ENCODE results near the gene NCAM1.

NCAM1 gene

DNA sequence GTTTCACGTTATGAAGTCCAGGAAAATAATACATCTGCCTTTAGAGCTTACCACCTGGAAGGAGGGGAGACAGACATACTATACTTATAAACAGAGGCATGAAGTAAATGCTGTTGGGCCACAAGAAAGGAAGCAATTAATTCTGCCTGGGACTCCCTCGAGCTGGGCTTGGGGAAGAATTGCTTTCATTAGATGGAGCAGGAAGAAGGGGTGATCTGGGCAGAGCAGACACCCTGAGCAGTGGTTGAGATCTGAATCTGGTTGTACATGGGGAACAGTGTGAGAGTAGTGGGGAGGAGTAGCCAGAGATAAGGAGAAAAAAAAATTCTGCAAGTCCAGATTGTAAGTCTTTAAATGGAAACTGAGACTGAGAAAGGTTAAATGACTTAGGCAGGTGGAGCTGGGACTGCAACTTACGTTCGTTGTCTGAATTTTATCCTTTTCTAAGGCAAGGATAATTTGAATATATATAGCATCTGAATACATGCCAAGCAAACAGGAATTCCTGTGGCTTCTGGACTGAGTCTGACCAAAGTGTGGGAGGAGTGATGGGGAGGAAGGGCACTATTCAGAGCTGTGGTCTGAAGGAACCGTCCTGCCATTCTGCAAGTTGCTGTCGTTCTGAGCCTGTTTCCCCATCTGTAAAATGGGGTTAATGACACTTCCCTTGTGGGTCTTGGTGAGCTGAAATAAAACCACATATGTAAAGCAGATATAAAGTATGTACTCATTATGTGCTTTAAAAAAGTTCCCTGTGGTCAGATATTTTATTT lies 7.9 kb downstream of the NCAM1 start:
- no peak for DNase-seq

DNA sequence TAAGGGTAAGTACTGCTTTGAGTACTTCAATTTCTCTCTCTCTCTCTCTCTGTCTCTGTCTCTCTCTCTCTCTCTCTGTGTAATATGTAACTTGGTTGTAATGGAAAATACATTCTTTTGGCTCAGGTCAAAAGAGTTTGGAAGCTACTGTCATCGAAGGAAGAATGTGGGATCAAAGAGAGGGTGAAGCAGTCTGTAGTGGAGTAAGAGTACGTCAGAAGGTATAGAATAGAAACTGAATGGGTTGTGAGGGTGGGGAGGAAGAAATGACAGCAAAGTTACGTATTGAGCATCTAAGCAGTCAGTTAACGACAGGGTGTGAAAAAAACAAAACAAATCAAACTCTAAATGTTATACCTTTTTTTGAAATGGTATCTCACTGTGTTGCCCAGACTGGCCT lies 10.0 kb downstream of the NCAM1 start:
- DNase-seq: no peak

DNA sequence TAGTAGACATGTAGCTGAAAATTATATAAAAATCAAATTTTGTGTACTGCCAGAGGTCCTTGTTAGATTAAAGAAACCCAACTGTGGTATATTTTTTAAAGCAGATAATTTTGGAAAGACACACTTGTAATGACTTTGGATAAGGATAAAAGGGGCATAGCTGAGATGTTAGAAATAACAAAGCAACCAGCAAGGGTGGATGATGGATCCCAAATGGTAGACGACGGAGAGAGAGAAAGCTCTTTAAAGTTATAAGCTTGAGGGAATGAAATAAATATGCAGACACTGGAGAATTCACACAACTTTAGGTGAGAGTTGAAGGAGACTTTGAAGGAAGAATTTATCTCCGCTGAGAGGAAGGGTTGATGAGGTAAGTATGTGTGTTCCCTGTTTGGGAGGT lies 10.6 kb downstream of the NCAM1 start:
- no peak for DNase-seq

DNA sequence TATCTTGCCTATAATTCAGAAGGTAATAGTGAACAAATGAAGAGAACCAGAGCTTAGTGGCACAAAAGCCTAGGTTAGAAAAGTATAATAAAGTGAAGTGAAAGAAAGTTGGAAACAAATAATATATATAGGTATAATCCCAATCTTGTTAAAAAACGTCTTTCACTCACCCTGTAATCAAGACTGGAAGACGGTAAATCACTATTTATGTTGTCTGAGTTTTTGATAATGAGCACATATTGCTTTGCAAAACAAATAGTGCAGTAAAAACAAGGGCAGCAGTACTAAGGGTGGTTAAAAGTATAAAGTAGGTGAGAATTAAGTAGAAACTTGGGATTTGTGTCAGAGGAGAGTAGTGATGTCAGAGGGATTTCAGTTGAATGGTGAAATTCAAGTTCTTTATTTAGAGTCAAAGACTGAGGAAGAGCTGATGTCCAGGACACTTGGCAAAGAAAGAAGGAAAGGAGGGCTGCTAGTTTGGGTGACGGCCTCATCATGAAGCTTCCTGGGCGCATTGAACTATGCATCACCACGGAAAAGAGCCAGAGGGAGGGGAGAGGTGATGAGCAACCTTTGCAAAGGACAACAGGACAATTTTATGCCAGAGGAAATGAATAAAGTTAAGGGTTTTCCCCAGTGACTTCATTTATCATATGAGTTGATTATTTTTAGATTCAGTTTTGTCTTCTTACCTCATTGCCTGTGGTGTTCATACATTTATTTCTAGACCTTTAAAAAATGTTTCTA lies 11.4 kb downstream of the NCAM1 start:
- no peak for DNase-seq

DNA sequence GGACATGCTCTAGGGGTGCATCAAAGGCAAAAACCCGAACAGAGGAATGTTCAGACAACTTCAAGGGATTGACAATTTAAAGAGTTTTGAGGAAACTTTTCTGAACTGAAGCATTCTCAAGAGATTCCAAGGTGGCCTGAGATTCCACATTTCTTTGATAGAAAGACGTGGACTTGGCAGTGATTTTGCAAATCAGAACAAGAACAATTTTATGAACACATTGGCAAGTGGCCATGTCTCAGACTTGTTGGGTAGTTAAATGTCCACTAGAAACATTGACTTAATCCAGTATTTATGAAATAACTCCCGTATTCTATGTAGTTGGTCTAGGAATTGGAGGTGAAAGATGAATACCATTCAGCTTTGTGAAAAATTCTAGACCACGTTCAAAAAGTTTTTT lies 13.8 kb downstream of the NCAM1 start:
- no peak for DNase-seq

DNA sequence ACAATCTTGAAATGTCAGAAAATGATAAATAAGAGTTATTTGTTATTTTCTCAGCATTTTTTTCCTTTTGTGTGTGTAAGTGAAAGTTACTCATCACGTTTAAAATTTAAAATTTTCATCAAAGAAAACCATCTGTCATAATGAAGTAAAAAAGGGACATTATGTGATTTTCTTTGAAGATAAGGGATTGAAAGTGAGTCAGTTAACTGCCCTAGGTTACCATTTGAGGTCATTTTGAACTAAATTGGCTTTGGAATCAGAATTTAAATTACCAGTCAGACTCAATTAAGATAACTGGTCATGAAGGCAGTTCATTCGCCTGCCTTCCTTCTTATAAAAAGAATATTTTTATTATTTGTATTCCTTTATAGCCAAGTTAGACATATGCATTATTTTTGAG lies 14.3 kb downstream of the NCAM1 start:
- DNase-seq: no peak

DNA sequence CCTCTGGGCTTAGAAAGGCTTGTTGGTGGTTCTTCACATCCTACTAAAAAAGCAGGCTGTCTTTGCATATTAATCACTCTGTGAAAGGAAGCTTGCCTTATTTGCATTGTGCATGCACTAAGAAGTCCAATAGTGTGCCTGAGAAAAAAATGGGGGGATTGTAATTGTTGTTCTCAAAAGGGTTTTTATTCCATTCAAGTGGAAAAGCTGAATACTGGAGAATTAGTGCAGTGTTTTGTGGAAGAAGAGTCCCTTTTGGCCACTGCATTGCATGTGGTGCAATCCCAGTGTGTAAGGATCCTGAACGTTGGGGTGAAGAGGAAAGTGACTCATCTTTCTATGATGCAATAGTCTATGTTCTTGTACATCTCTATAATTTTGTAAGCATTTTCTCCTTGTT lies 16.5 kb downstream of the NCAM1 start:
- no peak for DNase-seq

DNA sequence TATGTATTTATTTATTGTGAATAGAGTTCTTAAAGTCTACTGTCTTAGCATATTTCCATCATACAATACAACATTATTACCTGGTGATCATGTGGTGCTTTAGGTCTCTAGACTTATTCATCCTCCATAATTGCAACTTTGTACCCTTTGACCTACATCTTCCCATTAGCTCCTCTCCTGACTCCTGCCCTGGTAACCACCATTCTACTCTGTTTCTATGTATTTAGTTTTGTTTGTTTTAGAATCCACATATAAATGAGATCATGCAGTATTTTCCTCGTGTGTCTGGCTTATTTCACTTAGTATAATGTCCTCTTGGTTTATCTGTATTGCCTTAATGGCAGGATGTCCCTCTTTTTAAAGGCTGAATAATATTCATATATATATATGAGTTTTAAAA lies 22.7 kb downstream of the NCAM1 start:
- DNase-seq: no peak

DNA sequence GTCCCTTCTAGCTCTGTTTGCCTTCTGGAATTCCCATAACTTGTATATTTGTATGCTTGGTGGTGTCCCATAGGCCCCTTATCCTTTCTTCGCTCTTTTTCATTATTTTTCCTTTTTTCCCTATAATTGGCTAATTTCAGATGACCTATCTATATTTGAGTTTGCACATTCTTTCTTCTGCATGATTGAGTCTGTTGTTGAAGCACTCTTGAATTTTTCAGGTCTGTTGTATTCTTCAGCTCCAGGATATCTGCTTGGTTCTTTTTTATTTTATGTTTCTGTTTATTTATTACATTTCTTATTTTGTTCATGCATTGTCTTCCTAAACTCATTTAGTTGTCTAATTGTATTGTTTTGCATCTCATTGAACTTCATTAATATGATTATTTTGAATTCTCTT lies 28.0 kb downstream of the NCAM1 start:
- no peak for DNase-seq

DNA sequence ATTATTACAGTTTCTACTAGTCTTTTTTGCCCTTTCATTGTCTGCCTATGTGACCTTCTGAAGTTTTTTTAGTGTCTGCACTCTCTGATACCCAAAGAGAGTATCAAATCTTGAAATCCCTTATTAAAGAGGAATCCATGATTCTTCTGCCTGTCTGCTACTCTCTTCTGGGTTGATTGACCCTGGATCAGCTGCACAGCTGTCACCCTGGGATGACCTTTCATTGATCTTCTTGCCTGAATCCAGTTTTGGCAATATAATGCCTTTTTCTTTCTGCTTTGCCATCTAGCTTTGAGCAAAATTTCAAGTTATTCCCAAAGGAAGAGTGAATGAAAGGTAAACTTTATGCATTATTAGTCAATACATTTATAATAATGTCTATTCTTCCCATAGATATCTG lies 32.6 kb downstream of the NCAM1 start:
- no peak for DNase-seq

DNA sequence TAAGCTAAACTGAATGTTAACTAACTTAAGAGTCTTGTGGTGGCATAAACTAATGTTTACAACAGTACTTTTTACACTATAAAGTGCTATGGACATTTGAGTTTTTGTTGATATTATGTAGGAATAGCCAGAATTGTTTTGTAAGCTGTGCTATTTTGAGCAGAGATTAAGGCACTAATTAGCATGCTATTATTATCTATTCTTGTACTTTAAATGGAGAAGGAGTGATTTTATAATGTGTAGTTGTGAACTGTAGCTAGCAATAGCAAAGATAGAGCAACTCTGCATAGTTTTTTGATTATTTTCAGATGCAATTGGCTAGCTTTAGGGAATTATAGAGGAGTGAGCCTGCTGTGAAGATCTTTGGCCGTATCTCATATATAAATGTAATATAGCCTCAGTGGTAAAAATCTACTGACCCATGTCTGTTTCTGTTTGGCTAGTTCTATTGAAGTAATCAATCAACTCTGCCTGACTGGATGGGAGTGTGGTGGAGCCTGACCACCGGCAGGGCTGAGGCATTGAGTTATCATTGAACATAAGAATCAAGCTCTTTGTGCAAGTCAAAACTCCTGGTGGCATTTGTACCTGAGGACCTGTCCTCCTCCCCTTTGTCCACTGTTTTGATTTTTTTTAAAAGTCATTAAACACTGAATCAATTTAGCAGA lies 34.3 kb downstream of the NCAM1 start:
- no peak for DNase-seq

DNA sequence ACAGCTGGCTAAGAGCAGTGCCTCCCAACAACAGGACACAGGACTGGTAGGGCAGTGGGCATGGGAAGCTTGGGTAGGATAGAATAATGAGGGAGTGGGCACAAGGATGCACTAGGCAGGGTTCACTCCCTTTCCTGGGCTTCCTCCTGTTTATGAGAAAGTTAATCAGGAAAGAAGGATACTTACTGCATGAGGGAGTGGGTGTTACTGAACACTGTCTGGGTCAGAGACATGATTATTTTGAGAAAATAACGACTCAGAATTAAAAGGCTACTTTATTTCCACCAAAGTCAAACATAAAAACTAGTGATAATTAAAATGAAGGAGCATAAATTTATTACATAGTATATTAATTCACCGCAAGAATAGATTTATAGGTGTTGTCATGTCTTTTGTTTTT lies 35.8 kb downstream of the NCAM1 start:
- no peak for DNase-seq

DNA sequence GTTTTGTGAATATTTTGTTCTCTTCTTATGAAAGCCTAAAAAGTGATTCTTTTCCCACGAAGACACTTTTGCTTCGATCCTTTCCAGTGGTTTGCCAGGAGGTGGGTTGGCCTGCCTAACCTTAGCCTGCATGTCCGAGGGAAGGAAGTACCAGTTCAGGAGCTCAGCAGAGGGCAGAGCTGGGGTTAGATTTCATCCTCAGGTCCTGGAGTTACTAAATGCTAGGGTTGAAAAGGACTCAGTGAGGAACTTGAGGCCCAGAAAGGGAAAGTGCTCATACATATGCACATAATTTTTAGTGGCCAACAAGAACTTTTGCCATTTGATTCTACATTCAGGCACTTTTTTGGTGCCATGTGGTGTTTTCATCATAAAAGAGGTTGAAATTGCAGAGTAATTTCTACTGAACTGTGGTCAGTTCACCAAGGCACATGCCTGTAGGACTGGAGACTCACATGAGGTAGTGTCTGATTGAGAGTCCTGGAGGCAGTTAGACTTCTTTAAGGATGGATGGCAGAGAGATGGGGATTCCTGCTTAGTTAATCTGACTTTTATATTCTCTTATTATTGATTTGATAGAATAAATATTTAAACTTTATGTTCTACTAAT lies 36.7 kb downstream of the NCAM1 start:
- DNase-seq: no peak

DNA sequence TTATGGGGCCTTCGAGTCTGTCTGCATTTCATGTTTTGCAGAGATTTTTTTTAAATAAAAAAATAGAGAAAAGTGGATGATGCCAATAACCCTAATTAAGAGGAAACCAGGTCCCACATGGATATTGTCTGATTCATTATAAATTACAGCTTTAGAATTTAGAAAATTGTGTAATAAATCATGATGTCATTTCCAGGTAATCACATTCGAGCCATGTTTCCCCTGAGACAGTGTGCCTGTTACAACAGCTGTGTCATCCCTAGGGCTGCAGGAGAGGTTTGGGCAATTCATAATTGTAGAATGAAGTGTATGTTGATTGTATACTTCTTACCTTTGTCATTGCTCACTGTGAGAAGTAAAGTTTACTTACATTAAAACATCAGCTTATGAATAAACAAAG lies 38.3 kb downstream of the NCAM1 start:
- DNase-seq: no peak

DNA sequence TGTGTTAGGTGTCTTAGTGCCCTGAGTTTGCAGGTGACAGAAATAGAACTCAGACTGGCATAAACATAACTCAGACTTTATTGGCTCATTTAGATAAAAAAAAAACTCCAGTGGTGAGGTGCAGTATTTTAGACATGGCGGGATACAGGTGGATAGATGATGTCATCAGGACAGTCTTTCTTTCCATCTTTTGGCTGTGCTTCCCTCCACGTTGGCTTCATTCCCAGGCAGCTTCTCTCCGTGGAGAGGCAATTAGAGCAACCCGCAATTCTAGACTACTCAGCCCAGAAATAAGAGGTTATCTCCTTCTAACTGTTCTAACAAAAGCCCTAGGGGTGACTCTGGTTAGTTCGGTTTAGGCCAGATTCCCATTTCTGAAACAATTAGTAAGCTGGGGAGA lies 40.5 kb downstream of the NCAM1 start:
- DNase-seq: no peak

DNA sequence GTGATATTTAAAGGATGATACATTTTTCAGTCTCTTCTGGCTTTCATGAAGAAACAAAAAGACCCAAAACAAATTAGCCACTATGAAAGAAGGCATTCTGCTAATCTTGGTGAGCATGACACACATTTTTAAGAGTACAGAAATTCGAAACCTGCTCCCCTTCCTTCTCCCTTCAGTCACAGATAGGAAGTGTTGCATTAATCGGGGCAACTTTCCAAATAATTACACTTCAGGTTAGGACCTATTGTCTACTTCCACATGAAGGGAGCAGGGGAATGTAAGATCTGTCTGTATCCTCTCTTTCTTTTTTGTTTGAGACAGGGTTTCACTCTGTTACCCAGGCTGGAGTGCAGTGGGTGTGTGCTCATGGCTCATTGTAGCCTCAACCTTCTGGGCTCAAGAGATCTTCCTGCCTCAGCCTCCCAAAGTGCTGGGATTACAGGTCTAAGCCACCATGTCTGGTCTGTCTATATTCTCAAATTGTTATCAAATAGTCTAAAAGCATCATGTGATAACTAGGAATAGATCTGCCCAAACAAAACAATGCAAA lies 45.8 kb downstream of the NCAM1 start:
- no peak for DNase-seq

DNA sequence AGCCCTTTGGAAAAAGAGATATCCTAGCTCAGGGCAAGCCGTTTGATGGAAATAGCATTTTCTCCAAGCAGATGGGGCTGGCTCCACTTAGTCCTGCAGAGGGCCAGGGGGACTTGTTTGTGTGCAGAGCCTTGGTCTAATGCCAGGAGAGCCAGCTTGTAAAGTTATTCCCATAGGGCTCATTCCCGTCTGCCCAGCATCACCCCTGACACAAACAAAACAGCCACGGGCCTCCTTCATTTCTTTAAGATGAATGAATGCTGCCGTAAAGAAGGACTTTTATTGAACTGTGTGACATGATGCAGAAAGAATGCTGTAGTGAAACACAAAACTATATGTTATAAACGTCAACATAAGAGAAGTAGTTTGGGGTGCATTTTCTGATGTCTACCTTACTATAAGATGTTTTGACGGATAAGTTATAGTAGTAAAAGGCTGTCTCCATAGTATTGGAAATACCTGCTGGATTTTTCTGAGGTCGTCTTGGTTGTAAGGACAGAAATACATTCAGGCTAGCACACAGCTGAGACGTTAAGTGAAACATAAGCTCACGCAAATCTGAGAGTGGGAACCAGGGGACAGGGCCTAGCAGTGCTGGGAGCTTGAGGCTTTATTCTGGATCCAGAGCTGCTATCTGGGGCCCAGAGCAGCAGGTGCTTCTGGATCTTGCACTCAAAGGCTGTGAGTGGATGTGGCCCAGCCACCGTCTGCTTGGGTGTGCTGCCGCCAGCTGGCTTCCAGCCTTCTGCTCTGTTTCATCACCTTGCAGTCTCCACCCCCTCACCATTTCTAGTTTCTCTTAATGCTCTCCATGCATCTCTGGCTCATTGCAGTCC lies 53.3 kb downstream of the NCAM1 start:
- DNase-seq: no peak

DNA sequence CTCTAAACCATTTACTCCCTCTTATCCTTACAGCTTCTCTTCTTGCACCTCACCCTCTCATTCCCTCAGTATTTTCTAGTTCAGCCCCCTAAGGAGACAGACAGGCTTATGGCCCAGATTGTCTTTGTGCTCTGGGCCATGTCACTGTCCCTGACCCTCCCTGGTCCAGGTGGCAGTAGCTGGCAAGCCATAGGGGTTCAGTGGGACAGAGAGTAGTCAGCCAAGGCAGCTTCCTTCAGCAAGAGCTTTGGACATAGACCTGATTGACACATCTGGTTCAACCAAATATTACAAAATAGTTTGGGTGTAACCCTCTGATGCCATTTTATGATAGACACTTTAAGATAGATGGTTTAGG lies 53.9 kb downstream of the NCAM1 start:
- no peak for DNase-seq

DNA sequence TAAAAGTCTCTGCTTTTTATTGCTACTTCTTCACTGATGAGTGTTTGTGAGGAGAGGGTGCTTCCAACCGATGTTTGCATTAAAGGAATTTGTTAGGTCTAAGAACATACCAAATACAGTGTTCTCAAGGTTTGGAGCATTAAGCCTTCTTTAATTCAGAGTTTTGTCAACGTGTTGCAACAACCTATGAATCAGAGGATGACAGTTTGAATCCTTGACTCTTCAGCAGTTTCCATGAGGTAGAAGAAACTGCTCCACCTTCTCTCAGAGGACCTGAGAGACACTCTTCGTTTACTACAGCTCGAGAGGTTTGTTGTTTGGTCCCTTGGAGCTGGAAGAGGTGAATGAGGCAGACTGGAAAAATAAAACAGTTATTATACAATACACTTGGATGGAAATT lies 55.7 kb downstream of the NCAM1 start:
- DNase-seq: no peak

DNA sequence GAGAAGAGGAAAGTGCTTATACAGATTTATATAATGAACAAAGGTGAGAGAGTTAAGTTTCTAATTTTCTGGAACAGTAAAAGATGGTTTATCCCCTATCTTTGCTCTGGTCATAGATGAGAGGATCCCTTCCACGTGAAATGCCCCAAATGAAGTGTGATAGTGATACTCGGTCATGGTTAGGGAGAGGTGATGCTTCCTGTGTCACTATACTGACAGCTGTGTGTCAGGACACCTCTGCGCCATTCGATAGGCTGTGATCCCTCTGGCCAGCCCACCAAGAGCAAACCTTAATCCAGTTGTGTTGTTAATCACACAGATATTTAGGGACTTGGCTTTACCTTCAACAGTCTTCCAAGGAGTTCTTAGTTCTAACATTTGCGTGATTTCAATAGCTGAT lies 57.7 kb downstream of the NCAM1 start:
- no peak for DNase-seq

DNA sequence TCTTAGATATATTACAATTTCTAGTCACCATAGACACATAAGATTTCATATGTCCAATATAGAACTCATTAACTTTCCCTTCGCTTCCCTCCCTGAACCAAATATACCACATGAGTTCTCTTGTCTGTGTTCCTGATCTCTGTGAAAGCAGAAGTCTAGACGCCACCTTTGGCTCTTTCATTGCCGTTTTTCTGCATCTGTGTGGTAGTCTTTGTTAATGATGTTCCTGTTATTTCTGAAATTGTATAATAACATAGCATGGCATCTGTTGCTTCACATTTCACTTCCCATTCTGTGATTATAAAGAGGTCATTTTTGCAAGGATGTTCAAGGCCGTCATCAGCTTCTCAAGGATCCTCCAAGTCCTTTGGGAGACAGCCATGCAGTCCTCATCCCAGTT lies 58.5 kb downstream of the NCAM1 start:
- DNase-seq: no peak

DNA sequence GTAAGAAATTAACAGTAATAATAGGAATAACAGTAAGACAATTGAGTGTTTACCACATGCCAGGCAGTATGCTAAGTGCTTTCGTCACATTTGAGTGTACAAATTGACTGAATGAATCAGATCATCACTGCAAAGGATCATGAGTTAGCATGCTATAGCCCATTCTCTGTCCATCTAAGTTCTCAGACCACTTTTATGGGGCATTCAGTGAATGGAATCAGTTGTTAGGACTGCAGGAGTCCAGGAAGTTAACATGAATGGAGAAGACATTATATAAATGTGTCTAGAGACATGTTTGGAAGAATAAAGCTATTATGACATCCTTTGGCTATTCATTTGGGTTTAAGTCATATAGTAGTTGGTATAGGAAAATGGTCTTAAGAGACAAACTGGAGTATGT lies 59.9 kb downstream of the NCAM1 start:
- no peak for DNase-seq

DNA sequence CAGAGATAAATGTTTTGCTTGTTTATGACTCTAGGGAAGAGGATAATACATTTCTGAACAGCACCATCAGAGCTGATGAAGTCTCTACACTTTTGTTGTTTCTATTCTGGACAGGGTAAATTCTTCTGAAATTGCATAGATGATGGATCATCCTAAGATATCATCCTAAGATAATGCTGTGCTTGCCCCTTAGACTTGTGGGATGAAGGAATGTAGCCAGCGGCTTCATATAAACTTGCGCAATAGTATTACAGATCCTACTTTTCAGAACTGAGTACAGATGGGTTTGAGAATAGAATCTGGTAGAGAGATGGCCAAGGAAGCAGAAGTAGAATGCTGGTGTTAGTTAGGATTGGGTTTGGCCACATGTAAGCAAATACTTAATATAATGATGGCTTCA lies 61.0 kb downstream of the NCAM1 start:
- no peak for DNase-seq

All from hematopoietic multipotent progenitor cell treated with erythropoietin and hydrocortisone succinate and interleukin-3 and kit ligand, for 8 days (in vitro differentiated cells).